Testis (tissue), 2 donors: ENCODE data around the gene FCHO2.

Experiments
- CTCF ChIP-seq, 3 experiments: fragments of 450-650 bp in 2 of 3; fragments of 200-600 bp in 1 of 3; sonication (generic) in 1 of 3; IDR thresholded peaks; one replicate each; pipeline ENCODE4 v1.5.1; 2016 to 2019; ENCODE audit warnings: antibody characterized with exemption in 3 of 3, mild to moderate bottlenecking in 2 of 3, moderate library complexity in 1 of 3
- POLR2A ChIP-seq: fragments of 450-650 bp; IDR thresholded peaks from one replicate; pipeline ENCODE4 v1.6.1; 2017; ENCODE audit warnings: antibody characterized with exemption, mild to moderate bottlenecking, moderate library complexity

GRCh38 chr5:72956324-72957140 lies 691 bp downstream of the FCHO2 start:
- TF ChIP-seq CTCF (IDR thresholded peaks at IDR 0.05) (no peak), POLR2A (no peak)
